ENCODE data around the gene SORBS1.

DNA sequence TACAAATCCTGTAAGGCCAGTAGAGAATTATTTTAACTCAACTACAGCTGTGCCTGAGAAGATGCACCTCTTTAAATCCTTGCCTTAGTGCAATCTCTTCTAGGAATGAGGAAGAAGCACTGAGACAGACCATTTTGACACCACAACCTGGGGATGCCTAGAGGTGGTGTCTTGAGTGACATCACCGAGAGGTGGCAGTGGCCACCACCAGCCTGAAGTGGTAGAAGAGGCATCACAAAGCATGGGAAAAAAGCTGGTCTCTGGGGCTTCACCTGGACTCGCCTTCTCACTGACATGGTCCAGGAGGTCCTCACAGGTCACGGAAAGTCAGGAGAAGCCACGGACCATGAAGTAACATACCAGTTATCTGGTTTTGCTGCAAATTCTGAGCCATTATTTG lies 171.2 kb downstream of the SORBS1 start:
- TF ChIP-seq, protein P1, sequence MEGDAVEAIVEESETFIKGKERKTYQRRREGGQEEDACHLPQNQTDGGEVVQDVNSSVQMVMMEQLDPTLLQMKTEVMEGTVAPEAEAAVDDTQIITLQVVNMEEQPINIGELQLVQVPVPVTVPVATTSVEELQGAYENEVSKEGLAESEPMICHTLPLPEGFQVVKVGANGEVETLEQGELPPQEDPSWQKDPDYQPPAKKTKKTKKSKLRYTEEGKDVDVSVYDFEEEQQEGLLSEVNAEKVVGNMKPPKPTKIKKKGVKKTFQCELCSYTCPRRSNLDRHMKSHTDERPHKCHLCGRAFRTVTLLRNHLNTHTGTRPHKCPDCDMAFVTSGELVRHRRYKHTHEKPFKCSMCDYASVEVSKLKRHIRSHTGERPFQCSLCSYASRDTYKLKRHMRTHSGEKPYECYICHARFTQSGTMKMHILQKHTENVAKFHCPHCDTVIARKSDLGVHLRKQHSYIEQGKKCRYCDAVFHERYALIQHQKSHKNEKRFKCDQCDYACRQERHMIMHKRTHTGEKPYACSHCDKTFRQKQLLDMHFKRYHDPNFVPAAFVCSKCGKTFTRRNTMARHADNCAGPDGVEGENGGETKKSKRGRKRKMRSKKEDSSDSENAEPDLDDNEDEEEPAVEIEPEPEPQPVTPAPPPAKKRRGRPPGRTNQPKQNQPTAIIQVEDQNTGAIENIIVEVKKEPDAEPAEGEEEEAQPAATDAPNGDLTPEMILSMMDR (IDR thresholded peaks at IDR 0.05; ENCODE audit: low read depth, low read length, missing input control), result no peak
- TF ChIP-seq TAF1 (conservative IDR thresholded peaks at IDR 0.05), result no peak
- no peak for TF ChIP-seq SP1 (IDR thresholded peaks at IDR 0.05)
- TF ChIP-seq JUND (IDR thresholded peaks at IDR 0.05), result no peak
- TF ChIP-seq RAD21 (IDR thresholded peaks at IDR 0.05), result no peak
- no peak for TF ChIP-seq NR2F2 (IDR thresholded peaks at IDR 0.05)

All from liver (tissue), 3 donors.